Astrocyte of the hippocampus (primary cell): ENCODE results near the gene SLC18A3.

ENCODE experiments used
- DNase-seq: peaks from one replicate; pipeline ENCODE4 v3.0.0; 2011; ENCODE audit warnings: low read depth, low spot score

Gene SLC18A3

DNA sequence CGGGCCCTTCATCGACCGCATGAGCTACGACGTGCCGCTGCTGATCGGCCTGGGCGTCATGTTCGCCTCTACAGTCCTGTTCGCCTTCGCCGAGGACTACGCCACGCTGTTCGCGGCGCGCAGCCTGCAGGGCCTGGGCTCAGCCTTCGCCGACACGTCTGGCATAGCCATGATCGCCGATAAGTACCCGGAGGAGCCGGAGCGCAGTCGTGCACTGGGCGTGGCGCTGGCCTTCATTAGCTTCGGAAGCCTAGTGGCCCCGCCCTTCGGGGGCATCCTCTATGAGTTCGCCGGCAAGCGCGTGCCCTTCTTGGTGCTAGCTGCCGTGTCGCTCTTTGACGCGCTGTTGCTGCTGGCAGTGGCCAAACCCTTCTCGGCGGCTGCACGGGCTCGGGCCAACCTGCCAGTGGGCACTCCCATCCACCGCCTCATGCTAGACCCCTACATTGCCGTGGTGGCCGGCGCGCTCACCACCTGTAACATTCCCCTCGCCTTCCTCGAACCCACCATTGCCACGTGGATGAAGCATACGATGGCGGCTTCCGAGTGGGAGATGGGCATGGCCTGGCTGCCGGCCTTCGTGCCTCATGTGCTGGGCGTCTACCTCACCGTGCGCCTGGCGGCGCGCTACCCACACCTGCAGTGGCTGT lies 1.2 kb downstream of the SLC18A3 start:
- DNase-seq = no peak

DNA sequence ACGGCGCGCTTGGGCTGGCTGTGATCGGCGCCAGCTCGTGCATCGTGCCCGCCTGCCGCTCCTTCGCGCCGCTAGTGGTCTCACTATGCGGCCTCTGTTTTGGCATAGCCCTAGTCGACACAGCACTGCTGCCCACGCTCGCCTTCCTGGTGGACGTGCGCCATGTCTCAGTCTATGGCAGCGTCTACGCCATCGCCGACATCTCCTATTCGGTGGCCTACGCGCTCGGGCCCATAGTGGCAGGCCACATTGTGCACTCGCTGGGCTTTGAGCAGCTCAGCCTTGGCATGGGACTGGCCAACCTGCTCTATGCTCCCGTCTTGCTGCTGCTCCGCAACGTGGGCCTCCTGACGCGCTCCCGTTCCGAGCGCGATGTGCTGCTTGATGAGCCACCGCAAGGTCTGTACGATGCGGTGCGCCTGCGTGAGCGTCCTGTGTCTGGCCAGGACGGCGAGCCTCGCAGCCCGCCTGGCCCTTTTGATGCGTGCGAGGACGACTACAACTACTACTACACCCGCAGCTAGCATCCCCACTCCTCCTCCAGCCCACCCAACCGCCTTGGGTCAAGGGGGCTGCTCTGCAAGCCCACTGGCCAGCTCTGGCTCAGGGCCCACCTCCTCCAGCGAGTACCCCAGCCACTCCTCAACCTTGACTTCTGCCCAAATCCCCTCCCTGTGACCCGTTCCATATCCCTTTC lies 1.9 kb downstream of the SLC18A3 start:
- no peak for DNase-seq

DNA sequence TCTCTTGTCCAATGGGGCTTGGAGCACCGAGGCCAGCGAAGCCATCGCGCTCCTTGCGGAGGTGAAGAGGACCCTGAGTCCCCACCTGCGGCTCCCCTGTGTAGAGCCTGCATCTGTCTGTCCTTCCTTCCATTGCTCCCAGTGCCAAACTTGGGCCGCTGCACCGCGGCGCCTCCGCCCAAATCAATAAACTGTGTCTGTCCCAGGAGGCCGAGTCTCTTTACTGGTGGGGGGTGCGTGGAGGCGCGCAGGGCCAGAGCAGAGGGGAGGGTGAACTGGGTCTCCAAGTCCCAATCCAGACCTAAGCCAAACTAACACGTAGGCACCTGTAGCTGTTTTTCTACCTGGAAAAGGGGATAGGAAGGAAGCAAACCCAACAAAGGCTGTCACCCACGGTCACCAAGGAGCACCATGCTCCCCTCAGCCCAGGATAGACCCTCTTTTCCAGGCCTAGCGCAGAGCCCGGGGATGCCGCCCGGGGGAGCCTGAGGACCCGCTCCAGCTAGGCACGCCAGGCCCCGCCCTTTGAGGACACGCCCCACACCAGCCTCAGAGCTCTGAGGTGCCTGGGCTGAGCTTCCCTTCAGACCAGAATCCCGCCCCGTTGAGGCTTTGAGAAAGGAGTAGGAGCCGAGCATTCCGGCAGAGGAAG lies 2.5 kb downstream of the SLC18A3 start:
- no peak for DNase-seq

DNA sequence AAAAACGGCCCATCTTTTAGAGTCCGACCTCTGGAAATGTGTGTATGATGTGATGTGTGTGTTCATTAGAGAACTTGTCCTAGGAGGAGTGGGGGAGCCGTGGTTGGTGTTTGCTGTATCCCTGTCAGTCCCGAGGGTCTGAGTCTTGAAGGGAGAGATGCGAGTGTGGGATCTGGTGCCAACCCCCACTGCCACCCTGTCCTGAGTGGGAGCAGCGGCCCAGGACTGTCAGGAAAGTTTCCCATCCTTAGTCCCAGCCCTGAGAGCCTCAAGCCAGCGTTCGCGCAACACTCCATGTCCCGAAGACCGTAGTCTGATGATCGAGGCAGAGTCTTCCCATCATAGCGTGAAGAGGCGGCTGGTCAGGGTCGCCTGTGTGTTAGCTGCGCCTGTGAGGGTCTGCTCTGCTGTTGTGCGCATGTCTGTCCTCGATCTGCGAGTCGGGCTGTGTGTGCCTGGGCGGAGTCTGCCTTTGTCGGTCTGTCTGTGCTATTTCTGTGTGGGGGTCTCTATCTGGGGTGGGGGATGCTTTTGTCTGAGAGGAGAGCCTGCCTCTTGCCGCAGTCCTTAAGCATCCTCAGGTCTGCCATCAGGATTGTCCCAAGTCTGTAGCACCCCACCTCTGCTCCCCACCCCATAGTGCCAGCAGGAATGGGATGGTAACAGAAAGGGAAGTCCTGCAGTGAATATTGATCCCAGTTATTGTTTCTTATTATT lies 3.2 kb downstream of the SLC18A3 start:
- DNase-seq = no peak

DNA sequence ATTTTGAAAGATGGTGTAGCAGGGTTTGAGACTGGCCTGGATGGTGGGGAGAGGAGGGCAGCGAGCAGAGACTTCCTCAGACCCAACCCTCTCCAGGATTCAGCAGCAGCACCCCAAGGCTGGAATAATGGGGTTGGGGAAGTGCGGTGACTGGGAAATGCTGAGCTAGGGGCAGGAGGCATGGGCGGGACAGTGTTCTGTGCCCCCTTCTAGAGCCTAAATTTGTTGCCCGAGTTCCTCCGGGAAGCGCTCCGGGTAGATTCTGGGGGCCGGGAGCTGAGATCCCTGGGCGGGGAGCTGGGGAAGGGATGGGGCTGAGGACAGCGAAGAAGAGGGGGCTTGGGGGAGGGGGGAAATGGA lies 3.8 kb downstream of the SLC18A3 start, which contains the start of gene CHAT:
Gene CHAT, plus strand, starts transcription at position 156 of the 360 bp plus-strand sequence. Its CDS starts 153 bp downstream, at position 309.
- DNase-seq = no peak

DNA sequence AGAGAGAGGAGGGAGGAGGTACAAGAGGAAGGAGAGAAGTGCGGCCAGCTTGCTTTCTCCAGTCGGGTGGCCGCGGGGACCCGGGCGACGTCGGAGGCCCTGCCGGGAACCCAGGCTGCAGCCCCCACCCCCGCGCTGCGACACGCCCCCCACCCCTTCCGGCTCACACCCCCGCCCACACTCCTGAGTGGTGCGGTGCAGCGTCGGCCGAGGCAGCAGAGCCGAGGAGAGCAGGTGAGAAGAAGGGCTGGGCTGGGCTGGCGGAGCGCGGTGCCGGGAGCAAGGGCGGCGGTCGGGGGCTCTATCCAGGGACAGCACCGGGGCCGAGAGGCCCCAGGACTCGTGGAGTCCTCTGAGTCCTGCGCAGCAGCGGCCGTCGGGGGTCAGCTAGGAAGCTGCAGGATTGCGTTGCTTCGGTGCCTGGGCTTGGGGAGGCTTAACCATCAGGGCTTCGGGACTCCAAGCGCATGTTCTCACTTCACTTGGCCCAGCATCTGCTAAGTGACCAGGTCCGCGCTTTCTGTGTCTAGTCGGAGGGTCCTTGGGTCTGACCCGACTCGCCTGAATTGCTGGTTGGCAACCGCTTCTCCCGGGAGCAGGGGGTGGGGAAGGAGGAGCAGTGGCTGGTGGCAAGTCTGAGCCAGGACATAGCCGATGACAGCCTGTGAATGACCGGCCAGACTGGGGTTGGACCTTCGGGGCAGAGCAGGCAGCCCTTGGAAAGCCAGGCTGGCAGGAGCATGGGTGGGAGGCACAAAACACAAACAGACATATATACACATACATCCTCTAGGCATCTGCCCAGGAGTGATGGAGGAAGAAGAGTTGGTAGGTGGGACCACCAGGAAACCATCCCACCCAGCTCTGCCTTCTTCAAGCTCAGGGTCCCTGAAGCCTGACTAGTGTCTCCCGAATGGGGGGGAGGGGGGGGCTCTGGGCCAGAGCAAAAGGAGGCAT lies 4.4 kb downstream of the SLC18A3 start:
- no peak for DNase-seq

DNA sequence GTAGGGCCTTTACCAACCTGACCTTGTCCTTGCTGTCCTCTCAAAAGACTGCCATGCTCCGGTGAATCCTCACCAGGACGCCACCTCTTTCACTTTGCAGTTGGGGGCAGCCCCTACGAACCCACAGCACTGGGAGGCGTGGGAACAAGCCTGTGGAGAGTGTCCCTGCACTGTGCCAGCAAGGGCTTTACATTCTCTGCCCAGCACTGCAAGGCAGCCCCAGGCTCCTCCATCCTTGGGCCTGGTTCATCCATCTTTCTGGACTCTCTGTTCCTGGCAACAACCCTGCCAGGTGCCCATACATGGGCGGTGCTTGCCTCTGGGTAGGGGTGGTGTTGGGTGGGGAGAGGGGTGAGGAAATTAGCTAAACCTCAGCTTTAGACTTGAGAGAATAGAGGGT lies 5.1 kb downstream of the SLC18A3 start:
- DNase-seq = no peak

DNA sequence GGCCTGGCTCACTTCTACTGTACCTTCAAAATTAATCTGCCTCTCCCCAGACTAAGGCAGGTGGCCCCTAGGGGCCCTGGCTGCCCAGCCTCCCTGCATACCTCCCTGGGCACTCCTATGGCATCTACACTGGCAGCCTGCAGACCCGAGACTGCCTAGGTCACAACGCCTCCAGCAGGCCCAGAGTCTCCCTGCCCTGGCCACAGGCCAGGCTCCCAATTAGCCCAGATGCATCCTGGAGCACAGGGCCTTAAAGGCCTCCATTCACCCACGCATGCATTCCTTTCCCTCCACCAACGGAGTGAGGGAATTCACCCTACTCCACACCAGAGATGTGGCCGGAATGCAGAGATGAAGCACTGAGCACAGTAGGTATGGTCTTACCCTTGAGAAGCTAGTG lies 5.6 kb downstream of the SLC18A3 start:
- no peak for DNase-seq

DNA sequence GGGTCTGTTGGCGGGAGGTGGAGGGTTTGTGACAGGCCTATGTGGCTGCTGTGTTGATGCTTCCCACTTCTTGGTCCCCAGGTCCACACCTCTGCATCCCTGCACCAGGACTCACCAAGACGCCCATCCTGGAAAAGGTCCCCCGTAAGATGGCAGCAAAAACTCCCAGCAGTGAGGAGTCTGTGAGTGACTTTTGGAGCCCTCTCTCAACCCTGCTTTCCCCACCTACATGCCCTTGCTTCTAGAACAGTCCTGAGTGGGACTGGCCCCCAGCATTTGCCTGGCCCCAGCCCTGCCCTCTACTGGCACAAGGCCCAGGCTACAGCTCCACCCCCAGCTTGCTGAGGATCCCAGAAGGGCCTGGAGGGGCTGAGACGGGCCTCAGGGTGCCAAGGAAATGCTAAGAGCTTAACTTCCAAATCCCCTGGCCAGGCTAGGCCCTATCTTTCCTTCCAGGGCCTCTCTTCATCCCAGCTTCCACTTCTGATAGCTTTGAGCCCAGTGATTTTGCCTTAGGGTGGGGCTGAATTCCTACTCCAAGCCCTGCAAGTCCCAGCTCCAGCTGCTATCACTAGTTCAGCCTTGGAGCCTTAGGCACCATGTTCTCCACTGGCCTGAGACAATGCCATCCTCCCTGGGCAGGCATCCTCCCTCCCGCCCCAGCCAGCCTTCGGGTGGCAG lies 6.5 kb downstream of the SLC18A3 start:
- no peak for DNase-seq

DNA sequence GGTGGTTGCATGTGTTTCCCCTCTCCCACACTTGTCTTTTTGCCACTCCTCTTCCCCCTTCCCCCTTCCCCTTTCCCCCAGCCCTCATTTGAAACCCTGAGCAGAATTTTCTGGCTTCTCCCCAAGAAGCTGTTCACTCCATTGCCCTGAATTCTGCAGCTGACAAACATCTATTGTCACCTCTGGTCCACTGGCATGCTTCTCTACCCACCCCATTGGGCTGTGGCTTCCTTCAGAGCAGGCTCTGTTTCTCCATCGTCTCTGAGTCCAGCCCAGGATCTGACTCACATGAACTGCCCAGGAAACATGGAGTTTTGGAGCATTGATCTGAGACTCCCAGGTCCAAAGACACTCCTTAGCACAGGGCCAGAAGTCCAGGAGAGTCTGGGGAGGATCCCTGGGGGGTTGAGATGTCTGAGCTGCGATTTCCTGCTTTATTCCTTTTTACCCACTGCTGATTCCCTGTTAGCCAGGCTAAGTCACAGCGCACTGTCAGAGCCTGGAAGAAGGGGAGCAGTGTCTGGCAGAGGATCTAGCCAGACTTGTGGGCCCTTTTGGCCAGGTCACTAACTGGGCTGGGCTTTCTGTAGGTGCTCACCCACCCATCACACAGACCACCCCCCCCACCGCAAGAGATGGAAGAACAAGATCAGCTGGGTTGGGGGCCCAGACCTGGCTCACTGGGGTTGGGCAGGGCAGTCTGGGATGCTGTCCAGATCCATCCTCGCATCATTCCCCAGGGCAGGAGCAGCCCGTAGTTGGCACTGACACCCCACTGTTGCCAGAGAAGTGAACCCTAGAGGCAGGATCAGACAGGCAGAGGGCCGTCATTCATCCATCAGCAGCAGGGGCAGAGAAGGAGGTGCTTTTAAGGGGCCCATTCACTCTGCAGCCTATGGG lies 7.3 kb downstream of the SLC18A3 start:
- no peak for DNase-seq

DNA sequence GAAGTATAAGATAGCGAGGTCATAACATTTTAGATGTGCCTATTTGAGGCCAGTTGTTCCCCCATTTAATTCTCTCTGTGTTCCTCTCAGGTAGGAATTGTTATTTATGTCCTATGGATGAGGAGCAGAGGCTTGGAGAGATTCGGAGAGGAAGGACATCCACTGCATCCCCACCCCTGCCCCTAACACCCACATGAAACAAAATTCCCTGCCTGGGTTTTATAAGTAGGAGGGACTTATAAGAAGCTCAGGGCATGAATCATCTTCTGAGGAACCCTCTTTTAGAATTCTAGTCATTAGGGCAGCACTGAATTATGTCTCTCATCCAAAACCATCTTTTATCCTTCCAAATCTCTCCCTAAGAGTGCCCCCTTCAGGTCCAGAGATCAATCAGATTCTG lies 8.7 kb downstream of the SLC18A3 start:
- no peak for DNase-seq

DNA sequence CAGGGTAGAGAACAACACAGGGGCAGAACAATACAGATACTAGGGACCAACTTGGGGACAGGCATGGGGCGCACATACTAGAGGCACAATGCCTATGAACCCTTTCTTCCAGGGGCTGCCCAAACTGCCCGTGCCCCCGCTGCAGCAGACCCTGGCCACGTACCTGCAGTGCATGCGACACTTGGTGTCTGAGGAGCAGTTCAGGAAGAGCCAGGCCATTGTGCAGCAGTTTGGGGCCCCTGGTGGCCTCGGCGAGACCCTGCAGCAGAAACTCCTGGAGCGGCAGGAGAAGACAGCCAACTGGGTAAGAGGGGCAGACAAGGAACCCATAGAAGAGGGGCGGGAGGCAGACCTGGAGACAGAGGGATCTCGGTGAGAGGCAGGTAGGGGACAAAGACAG lies 9.5 kb downstream of the SLC18A3 start:
- no peak for DNase-seq

DNA sequence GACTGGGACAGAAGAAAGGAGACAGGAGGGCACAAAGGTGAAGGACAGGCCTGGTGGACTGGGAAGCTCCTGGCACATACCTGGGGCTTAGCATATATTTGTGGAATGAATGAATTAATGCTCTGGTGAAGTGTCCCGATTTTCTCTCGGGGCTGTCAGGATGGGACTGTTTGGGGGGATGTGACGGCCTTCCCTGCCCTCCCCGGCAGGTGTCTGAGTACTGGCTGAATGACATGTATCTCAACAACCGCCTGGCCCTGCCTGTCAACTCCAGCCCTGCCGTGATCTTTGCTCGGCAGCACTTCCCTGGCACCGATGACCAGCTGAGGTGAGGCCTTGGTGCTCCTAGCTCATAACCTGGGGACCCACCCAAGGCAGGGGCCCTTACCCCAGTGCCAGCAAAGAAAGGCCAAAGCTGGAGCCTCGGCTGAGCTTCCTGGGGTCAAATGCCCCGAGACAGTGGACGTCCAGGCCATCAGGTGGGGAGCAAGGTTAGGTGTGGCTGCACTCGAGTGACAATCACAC lies 10.2 kb downstream of the SLC18A3 start:
- no peak for DNase-seq

DNA sequence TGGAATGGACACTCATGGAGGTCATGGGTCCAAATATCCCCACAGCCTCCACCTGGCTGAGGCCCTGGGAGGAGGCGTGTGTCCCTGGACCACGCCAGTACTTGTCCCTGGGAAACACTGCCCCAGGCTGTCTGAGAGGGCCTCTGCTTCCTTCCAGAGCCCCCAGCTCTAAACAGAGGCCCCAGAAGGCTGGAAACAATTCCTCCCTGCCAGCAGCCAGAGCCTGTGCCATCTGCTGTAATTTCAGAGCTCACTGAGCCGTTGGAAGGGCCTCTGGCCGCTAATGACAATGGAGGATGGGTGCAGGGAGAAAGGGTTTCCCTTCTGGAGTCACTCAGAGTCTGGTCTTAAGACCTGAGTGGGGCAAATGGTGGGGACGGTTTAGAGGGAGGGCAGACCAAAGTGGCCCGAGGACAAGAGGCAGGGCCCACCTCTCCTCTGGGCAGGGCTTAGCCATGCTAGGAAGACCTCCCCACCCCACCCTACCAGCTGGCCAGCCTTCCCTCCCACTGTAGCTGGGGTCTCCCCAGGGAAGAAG lies 10.8 kb downstream of the SLC18A3 start:
- DNase-seq = no peak

DNA sequence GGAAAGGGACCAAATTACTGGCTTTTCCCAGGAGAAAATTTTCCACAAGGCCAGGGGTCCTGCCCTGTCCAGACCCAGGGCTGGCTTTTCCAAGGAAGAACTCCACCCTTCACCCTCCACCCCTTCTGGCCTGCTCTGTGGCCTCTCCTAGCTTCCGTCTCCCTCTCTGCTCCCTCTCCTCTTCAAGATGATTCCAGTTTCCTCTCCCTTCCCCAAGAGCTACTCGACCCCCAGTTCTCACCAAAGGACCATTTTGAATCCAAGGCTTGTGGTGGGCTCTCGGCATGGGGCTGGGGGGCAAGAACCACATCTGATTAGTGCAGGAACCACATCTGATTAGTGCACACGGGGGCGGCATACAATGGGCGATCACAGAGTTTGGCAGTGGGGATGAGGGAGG lies 11.5 kb downstream of the SLC18A3 start:
- DNase-seq = no peak

DNA sequence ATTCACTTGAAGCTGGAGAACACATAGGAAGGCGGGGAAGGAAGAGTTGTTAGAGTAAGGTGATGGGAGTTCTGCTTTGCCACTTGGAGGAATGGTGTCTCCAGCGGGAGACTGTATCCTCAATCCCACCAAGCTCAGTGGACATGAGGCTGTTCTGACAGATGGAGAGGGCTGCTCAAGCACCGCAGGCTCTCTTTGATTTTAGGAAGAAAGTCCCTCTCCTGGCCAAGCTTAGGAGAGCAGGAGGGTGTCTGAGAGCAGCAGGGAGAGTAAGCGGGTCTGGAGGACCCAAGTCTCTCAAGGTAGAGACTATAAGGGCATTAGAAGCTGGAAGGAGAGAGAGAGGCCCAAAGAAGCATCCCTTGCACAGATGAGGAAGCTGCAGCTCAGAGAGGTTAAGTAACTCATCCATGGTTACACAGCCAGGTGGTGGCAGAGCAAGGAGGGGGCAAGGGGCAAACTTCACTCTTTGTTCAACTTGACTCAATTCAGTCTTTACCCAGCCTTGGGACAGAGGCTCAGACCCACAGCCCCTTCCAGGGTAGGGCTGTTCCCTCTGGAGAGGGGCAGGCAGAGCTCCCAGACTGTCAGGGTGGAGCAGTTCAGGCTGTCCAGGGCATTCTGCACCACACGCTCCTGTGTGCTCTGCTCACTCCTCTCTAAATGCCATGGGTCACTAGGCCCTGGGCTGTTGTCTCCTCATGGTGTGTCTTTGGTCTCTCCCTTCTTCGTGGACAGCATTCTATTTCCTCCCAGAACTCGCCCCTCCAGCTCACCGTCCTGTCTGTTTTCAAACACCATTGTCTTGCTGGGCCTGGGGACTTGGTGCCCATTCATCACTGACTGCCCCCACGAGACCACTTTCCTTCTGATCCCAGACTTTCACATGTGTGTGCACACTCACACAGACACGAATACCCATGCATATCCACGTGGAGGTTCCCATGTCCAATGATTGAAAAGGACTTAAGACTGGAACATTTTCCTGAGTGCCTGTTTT lies 12.6 kb downstream of the SLC18A3 start:
- no peak for DNase-seq

DNA sequence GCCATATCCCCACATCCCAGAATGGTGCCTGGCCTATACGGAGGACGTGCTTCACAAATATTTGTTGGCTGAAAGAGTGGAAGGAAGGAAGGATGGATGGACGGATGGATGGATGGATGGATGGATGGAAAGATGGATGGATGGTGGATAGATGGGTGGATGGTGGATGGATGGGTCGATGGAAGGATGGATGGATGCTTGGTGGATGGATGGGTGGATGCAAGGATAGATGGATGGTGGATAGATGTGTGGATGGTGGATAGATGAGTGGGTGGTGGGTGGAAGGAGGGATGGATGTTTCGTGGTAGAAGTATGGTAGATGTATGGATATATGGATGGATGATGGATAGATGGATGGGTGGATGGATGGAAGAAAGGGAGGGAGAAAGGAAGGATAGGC lies 14.5 kb downstream of the SLC18A3 start:
- no peak for DNase-seq

DNA sequence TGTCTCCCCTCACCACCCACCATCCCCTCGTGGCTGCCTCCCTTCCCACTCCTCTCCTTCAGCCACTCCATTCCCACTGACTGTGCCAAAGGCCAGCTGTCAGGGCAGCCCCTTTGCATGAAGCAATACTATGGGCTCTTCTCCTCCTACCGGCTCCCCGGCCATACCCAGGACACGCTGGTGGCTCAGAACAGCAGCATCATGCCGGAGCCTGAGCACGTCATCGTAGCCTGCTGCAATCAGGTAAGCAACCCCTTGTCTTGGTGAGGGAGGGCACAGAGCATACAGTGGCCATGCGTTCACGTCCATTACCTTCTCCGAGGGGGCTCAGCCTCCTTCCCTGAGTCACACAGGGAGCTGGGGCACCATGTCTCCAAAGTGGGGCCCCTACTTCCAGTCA lies 15.3 kb downstream of the SLC18A3 start:
- no peak for DNase-seq
